Measurements from ENCODE around the gene SND1. TPM values are rescaled to one million over a fixed set of nuclear protein-coding genes. Genes with fewer than 3 reads are reported as not detected.

SND1 gene
- total and polyA plus RNA-seq, 4 donors, result 50.3 to 150 (median 105) TPM

GRCh38 chr7:127758105-127758504, 106.1 kb downstream of the SND1 start:
- Histone ChIP-seq H3K27ac (ENCODE audit: low read depth in 1 of 2, low read length in 2 of 2) (no peak overlapping the region), H3K36me3 (ENCODE audit: control insufficient read depth in 1 of 2, insufficient read depth in 2 of 2, low read length in 1 of 2) (peaks cover 0 to 1% of the 10 kb centered on the region in 2 donors)
- ATAC-seq (ENCODE audit: low FRiP score), result no peak

DNA sequence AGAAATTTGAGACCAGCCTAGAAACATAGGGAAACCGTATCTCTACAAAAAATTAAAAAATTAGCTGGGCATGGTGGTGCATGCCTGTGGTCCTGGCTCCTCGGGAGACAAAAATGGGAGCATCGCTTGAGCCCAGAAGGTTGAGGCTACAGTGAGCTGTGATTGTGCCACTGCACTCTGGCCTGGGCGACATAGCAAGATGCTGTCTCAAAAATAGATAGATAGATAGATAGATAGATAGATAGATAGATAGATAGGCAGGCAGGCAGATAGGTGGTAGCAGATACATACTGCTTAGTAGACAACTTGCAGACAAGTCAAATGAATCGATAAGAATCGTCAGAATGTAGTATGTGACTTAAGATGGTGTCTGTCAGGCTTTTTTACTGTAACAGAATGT, 106.9 kb downstream of the SND1 start:
- intact Hi-C loops (cut with DNase I), result no loop called here
- Histone ChIP-seq H3K27ac (ENCODE audit: low read depth in 1 of 2, low read length in 2 of 2) (no peak overlapping the region), H3K4me3 (ENCODE audit: low read length in 2 of 2) (no peak overlapping the region), H3K9me3 (ENCODE audit: control insufficient read depth, low read length) (no peaks in the 10 kb centered on the region), H3K4me1 (ENCODE audit: control insufficient read depth in 1 of 2, insufficient read depth in 2 of 2, low read length in 2 of 2) (no peaks in the 10 kb centered on the region), H3K36me3 (ENCODE audit: control insufficient read depth in 1 of 2, insufficient read depth in 2 of 2, low read length in 1 of 2) (peaks cover 0 to 1% of the 10 kb centered on the region in 2 donors), H3K27me3 (ENCODE audit: control insufficient read depth in 1 of 2, insufficient read depth in 2 of 2, low read length in 1 of 2) (no peaks in the 10 kb centered on the region)
- 96% methylated on average over 6 of the region's 6 CpGs for WGBS, 2 donors
- DNase-seq, result no peak
- ATAC-seq (ENCODE audit: low FRiP score), result no peak

More at GRCh38 chr7:127758105-127758504, 106.1 kb downstream of the SND1 start:
- H3K9me3 ChIP-seq (ENCODE audit: control insufficient read depth, low read length), result no peaks in the 10 kb centered on the region
- 97 to 100% methylated on average over 1 of the region's 1 CpG for WGBS, 2 donors
- H3K4me1 ChIP-seq (ENCODE audit: control insufficient read depth in 1 of 2, insufficient read depth in 2 of 2, low read length in 2 of 2), result no peaks in the 10 kb centered on the region
- no peak for DNase-seq
- intact Hi-C loops (cut with DNase I), result no loop called here
- H3K27me3 ChIP-seq (ENCODE audit: control insufficient read depth in 1 of 2, insufficient read depth in 2 of 2, low read length in 1 of 2), result no peaks in the 10 kb centered on the region
- no peak overlapping the region for H3K4me3 ChIP-seq (ENCODE audit: low read length in 2 of 2)

GRCh38 chr7:127759945-127760421, 108.0 kb downstream of the SND1 start:
- intact Hi-C loops (cut with DNase I), result no loop called here
- Histone ChIP-seq H3K27ac (ENCODE audit: low read depth in 1 of 2, low read length in 2 of 2) (no peak overlapping the region), H3K4me1 (ENCODE audit: control insufficient read depth in 1 of 2, insufficient read depth in 2 of 2, low read length in 2 of 2) (no peaks in the 10 kb centered on the region), H3K4me3 (ENCODE audit: low read length in 2 of 2) (no peak overlapping the region), H3K36me3 (ENCODE audit: control insufficient read depth in 1 of 2, insufficient read depth in 2 of 2, low read length in 1 of 2) (peaks cover 0 to 1% of the 10 kb centered on the region in 2 donors), H3K27me3 (ENCODE audit: control insufficient read depth in 1 of 2, insufficient read depth in 2 of 2, low read length in 1 of 2) (no peaks in the 10 kb centered on the region), H3K9me3 (ENCODE audit: control insufficient read depth, low read length) (no peaks in the 10 kb centered on the region)
- no peak for ATAC-seq (ENCODE audit: low FRiP score)
- DNase-seq, result no peak
- 82 to 88% methylated on average over 5 of the region's 5 CpGs for WGBS, 2 donors

GRCh38 chr7:127760436-127761031, 108.5 kb downstream of the SND1 start:
- no peaks in the 10 kb centered on the region for H3K27me3 ChIP-seq (ENCODE audit: control insufficient read depth in 1 of 2, insufficient read depth in 2 of 2, low read length in 1 of 2)
- ATAC-seq (ENCODE audit: low FRiP score) (no peak), DNase-seq (no peak)
- H3K4me1 ChIP-seq (ENCODE audit: control insufficient read depth in 1 of 2, insufficient read depth in 2 of 2, low read length in 2 of 2), result no peaks in the 10 kb centered on the region
- no peak overlapping the region for H3K4me3 ChIP-seq (ENCODE audit: low read length in 2 of 2)
- intact Hi-C loops (cut with DNase I), result no loop called here
- H3K9me3 ChIP-seq (ENCODE audit: control insufficient read depth, low read length), result no peaks in the 10 kb centered on the region
- WGBS, 2 donors, result 94% methylated on average over 4 of the region's 4 CpGs
- H3K27ac ChIP-seq (ENCODE audit: low read depth in 1 of 2, low read length in 2 of 2), result no peak overlapping the region
- H3K36me3 ChIP-seq (ENCODE audit: control insufficient read depth in 1 of 2, insufficient read depth in 2 of 2, low read length in 1 of 2), result peaks cover 0 to 1% of the 10 kb centered on the region in 2 donors

- ATAC-seq (ENCODE audit: low FRiP score), result no peak
- Histone ChIP-seq H3K27ac (ENCODE audit: low read depth in 1 of 2, low read length in 2 of 2) (no peak overlapping the region), H3K36me3 (ENCODE audit: control insufficient read depth in 1 of 2, insufficient read depth in 2 of 2, low read length in 1 of 2) (peaks cover 0 to 1% of the 10 kb centered on the region in 2 donors), H3K9me3 (ENCODE audit: control insufficient read depth, low read length) (no peaks in the 10 kb centered on the region), H3K27me3 (ENCODE audit: control insufficient read depth in 1 of 2, insufficient read depth in 2 of 2, low read length in 1 of 2) (no peaks in the 10 kb centered on the region), H3K4me3 (ENCODE audit: low read length in 2 of 2) (no peak overlapping the region), H3K4me1 (ENCODE audit: control insufficient read depth in 1 of 2, insufficient read depth in 2 of 2, low read length in 2 of 2) (no peaks in the 10 kb centered on the region)
- intact Hi-C loops (cut with DNase I), result no loop called here
- no peak for DNase-seq
- 96% methylated on average over 2 of the region's 2 CpGs for WGBS, 2 donors
These were observed 109.2 kb downstream of the SND1 start for GRCh38 chr7:127761196-127761595.

DNA sequence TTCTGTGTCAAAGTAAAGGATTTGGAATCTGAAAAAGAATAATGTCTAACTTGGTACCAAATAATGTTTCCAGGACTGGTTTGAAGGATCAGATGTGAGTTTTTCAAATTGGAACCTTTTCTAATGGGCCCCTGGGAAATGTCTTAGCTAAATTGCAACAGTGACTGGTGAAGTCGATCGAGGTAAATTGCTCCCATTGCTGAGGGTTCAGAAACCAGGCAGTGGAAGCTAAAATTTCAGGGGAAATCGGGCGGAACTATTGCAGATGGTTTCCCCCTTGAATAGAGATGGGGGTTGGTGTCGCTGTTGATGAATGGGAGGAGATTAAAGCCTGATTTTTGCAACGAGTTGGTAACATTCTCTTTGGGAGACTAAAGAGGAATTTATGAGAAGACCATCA, 112.7 kb downstream of the SND1 start:
- H3K36me3 ChIP-seq (ENCODE audit: control insufficient read depth in 1 of 2, insufficient read depth in 2 of 2, low read length in 1 of 2), result peaks cover 1 to 3% of the 10 kb centered on the region in 2 donors
- DNase-seq (no peak), ATAC-seq (ENCODE audit: low FRiP score) (no peak)
- no peak overlapping the region for H3K4me3 ChIP-seq (ENCODE audit: low read length in 2 of 2)
- H3K27ac ChIP-seq (ENCODE audit: low read depth in 1 of 2, low read length in 2 of 2), result no peak overlapping the region
- intact Hi-C loops (cut with DNase I), result no loop called here
- 69 to 89% methylated on average over 6 of the region's 6 CpGs for WGBS, 2 donors
- H3K9me3 ChIP-seq (ENCODE audit: control insufficient read depth, low read length), result no peaks in the 10 kb centered on the region
- H3K27me3 ChIP-seq (ENCODE audit: control insufficient read depth in 1 of 2, insufficient read depth in 2 of 2, low read length in 1 of 2), result no peaks in the 10 kb centered on the region
- H3K4me1 ChIP-seq (ENCODE audit: control insufficient read depth in 1 of 2, insufficient read depth in 2 of 2, low read length in 2 of 2), result no peaks in the 10 kb centered on the region

GRCh38 chr7:127765150-127765549, 113.2 kb downstream of the SND1 start:
- Histone ChIP-seq H3K9me3 (ENCODE audit: control insufficient read depth, low read length) (no peaks in the 10 kb centered on the region), H3K4me1 (ENCODE audit: control insufficient read depth in 1 of 2, insufficient read depth in 2 of 2, low read length in 2 of 2) (no peaks in the 10 kb centered on the region), H3K27ac (ENCODE audit: low read depth in 1 of 2, low read length in 2 of 2) (no peak overlapping the region), H3K36me3 (ENCODE audit: control insufficient read depth in 1 of 2, insufficient read depth in 2 of 2, low read length in 1 of 2) (peaks cover 1 to 3% of the 10 kb centered on the region in 2 donors), H3K4me3 (ENCODE audit: low read length in 2 of 2) (no peak overlapping the region), H3K27me3 (ENCODE audit: control insufficient read depth in 1 of 2, insufficient read depth in 2 of 2, low read length in 1 of 2) (no peaks in the 10 kb centered on the region)
- DNase-seq (no peak), ATAC-seq (ENCODE audit: low FRiP score) (no peak)
- 84 to 90% methylated on average over 3 of the region's 3 CpGs for WGBS, 2 donors
- intact Hi-C loops (cut with DNase I), result no loop called here

GRCh38 chr7:127766831-127767459, 115.0 kb downstream of the SND1 start:
- H3K4me3 ChIP-seq (ENCODE audit: low read length in 2 of 2), result no peak overlapping the region
- DNase-seq, result no peak
- peaks cover 1 to 3% of the 10 kb centered on the region in 2 donors for H3K36me3 ChIP-seq (ENCODE audit: control insufficient read depth in 1 of 2, insufficient read depth in 2 of 2, low read length in 1 of 2)
- 86 to 93% methylated on average over 4 of the region's 4 CpGs for WGBS, 2 donors
- no peak for ATAC-seq (ENCODE audit: low FRiP score)
- intact Hi-C loops (cut with DNase I), result no loop called here
- no peak overlapping the region for H3K27ac ChIP-seq (ENCODE audit: low read depth in 1 of 2, low read length in 2 of 2)
- no peaks in the 10 kb centered on the region for H3K4me1 ChIP-seq (ENCODE audit: control insufficient read depth in 1 of 2, insufficient read depth in 2 of 2, low read length in 2 of 2)
- no peaks in the 10 kb centered on the region for H3K27me3 ChIP-seq (ENCODE audit: control insufficient read depth in 1 of 2, insufficient read depth in 2 of 2, low read length in 1 of 2)
- H3K9me3 ChIP-seq (ENCODE audit: control insufficient read depth, low read length), result no peaks in the 10 kb centered on the region

GRCh38 chr7:127768241-127768640, 116.2 kb downstream of the SND1 start:
- Histone ChIP-seq H3K4me3 (ENCODE audit: low read length in 2 of 2) (no peak overlapping the region), H3K36me3 (ENCODE audit: control insufficient read depth in 1 of 2, insufficient read depth in 2 of 2, low read length in 1 of 2) (peaks cover 0 to 3% of the 10 kb centered on the region in 2 donors), H3K4me1 (ENCODE audit: control insufficient read depth in 1 of 2, insufficient read depth in 2 of 2, low read length in 2 of 2) (no peaks in the 10 kb centered on the region), H3K9me3 (ENCODE audit: control insufficient read depth, low read length) (no peaks in the 10 kb centered on the region), H3K27ac (ENCODE audit: low read depth in 1 of 2, low read length in 2 of 2) (no peak overlapping the region), H3K27me3 (ENCODE audit: control insufficient read depth in 1 of 2, insufficient read depth in 2 of 2, low read length in 1 of 2) (no peaks in the 10 kb centered on the region)
- 85 to 86% methylated on average over 2 of the region's 2 CpGs for WGBS, 2 donors
- DNase-seq, result no peak
- intact Hi-C loops (cut with DNase I), result no loop called here
- no peak for ATAC-seq (ENCODE audit: low FRiP score)
